ENCODE results near the gene CNTN5.

DNA sequence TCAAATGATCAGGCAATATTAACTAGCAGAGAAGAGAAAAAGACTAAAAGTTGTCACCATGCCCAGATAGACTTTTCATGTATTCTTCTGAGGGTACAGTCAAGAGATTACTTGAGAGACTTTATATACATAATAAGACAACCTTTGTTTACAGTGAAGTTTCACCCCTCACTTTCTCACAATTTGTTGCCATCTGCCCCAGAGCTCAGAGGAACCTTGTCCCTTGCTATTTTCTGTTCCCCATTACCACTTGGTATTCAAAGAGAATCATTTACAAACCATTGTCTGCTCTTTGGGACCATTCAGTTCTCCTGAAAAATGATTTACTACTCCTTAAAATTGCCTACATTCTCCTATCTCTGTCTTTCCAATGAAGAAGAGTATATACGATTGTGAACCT, 544.6 kb downstream of the CNTN5 start:
- TF ChIP-seq, protein P1, sequence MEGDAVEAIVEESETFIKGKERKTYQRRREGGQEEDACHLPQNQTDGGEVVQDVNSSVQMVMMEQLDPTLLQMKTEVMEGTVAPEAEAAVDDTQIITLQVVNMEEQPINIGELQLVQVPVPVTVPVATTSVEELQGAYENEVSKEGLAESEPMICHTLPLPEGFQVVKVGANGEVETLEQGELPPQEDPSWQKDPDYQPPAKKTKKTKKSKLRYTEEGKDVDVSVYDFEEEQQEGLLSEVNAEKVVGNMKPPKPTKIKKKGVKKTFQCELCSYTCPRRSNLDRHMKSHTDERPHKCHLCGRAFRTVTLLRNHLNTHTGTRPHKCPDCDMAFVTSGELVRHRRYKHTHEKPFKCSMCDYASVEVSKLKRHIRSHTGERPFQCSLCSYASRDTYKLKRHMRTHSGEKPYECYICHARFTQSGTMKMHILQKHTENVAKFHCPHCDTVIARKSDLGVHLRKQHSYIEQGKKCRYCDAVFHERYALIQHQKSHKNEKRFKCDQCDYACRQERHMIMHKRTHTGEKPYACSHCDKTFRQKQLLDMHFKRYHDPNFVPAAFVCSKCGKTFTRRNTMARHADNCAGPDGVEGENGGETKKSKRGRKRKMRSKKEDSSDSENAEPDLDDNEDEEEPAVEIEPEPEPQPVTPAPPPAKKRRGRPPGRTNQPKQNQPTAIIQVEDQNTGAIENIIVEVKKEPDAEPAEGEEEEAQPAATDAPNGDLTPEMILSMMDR (conservative IDR thresholded peaks at IDR 0.05; ENCODE audit: low read depth, low read length): no peak
- no peak for TF ChIP-seq EZH2phosphoT487 (IDR thresholded peaks at IDR 0.05; ENCODE audit: borderline replicate concordance, low read length)
